Activated CD4-positive, CD25-positive, alpha-beta regulatory T cell treated with anti-CD3 and anti-CD28 coated beads, Interleukin-2, amount 50 U/mL, for 72 hours (primary cell): ENCODE data around the gene PPP2R3C.
"Not testable (repeated sequence)": the region's sequence is repeated elsewhere in the genome, so short reads cannot be mapped to it uniquely, and the experiment has no call there.

Experiments
- DNase-seq: peaks from one replicate; pipeline ENCODE4 v3.0.0; 2021

Gene PPP2R3C

GRCh38 chr14:35121887-35122695, at the start of gene PPP2R3C, which contains the start of gene PRORP:
Gene PPP2R3C (minus strand): TSS chr14:35121990. CDS start chr14:35121959, 31 bp downstream.
Gene PRORP (plus strand): TSS chr14:35122552. CDS start chr14:35123246, 694 bp downstream.
- DNase-seq, result peak; percentile 84

GRCh38 chr14:35167496-35167895, 45.7 kb upstream of the PPP2R3C start:
- DNase-seq, result no peak

- no peak for DNase-seq
Measured at GRCh38 chr14:35164849-35165248, 43.1 kb upstream of the PPP2R3C start.

- no peak for DNase-seq
Measured at GRCh38 chr14:35163384-35163783, 41.6 kb upstream of the PPP2R3C start.

GRCh38 chr14:35161231-35161630, 39.4 kb upstream of the PPP2R3C start:
- DNase-seq, result no peak

- no peak for DNase-seq
Measured at GRCh38 chr14:35159742-35160409, 38.1 kb upstream of the PPP2R3C start.

GRCh38 chr14:35158951-35159653, 37.3 kb upstream of the PPP2R3C start:
- DNase-seq, result no peak

- no peak for DNase-seq
Measured at GRCh38 chr14:35158491-35158890, 36.7 kb upstream of the PPP2R3C start.

GRCh38 chr14:35155962-35156361, 34.2 kb upstream of the PPP2R3C start:
- no peak for DNase-seq

GRCh38 chr14:35154016-35154415, 32.2 kb upstream of the PPP2R3C start:
- no peak for DNase-seq

GRCh38 chr14:35152531-35152930, 30.7 kb upstream of the PPP2R3C start:
- DNase-seq, result not testable (repeated sequence)

- no peak for DNase-seq
Measured at GRCh38 chr14:35149239-35149638, 27.4 kb upstream of the PPP2R3C start.

GRCh38 chr14:35147711-35148110, 25.9 kb upstream of the PPP2R3C start:
- DNase-seq, result no peak

GRCh38 chr14:35147186-35147585, 25.4 kb upstream of the PPP2R3C start:
- no peak for DNase-seq

- no peak for DNase-seq
Measured at GRCh38 chr14:35146711-35147149, 24.9 kb upstream of the PPP2R3C start.

GRCh38 chr14:35144029-35144428, 22.2 kb upstream of the PPP2R3C start:
- no peak for DNase-seq

- DNase-seq, result no peak
Measured at GRCh38 chr14:35140718-35141581, 19.2 kb upstream of the PPP2R3C start.

- no peak for DNase-seq
Measured at GRCh38 chr14:35138585-35138984, 16.8 kb upstream of the PPP2R3C start.

GRCh38 chr14:35134329-35135123, 12.7 kb upstream of the PPP2R3C start:
- no peak for DNase-seq

- DNase-seq, result no peak
Measured at GRCh38 chr14:35133542-35134328, 11.9 kb upstream of the PPP2R3C start.

- no peak for DNase-seq
Measured at GRCh38 chr14:35124127-35124526, 2.3 kb upstream of the PPP2R3C start.
